Activated naive CD8-positive, alpha-beta T cell treated with anti-CD3 and anti-CD28 coated beads for 36 hours (primary cell): ENCODE measurements around the gene HMGCLL1. TPM values are rescaled to one million over a fixed set of nuclear protein-coding genes. Genes with fewer than 3 reads are reported as not detected.

Experiments
- DNase-seq: peaks from one replicate; pipeline ENCODE4 v3.0.0; 2021
- H3K27ac Mint-ChIP-seq: one replicate; pipeline ENCODE4 v1.8.0; 2022; ENCODE audit warnings: mild to moderate bottlenecking, moderate library complexity, mixed read lengths
- H3K27me3 Mint-ChIP-seq: one replicate; pipeline ENCODE4 v1.8.0; 2022; ENCODE audit warnings: mild to moderate bottlenecking, mixed read lengths
- H3K36me3 Mint-ChIP-seq: one replicate; pipeline ENCODE4 v1.8.0; 2021; ENCODE audit warnings: mild to moderate bottlenecking, mixed read lengths
- H3K4me1 Mint-ChIP-seq: one replicate; pipeline ENCODE4 v1.8.0; 2021; ENCODE audit warnings: mixed read lengths
- H3K4me3 Mint-ChIP-seq: one replicate; pipeline ENCODE4 v1.8.0; 2022; ENCODE audit warnings: mild to moderate bottlenecking, moderate library complexity, mixed read lengths
- H3K9me3 Mint-ChIP-seq: one replicate; pipeline ENCODE4 v1.8.0; 2022; ENCODE audit warnings: mixed read lengths
- total RNA-seq, 2 experiments: library from RNA; stranded (reverse); gene quantifications; one replicate each; pipeline ENCODE4 v1.2.3, GENCODE V29; 2021

HMGCLL1 gene
- total RNA-seq, 2 experiments from 2014 or later = not detected

DNA sequence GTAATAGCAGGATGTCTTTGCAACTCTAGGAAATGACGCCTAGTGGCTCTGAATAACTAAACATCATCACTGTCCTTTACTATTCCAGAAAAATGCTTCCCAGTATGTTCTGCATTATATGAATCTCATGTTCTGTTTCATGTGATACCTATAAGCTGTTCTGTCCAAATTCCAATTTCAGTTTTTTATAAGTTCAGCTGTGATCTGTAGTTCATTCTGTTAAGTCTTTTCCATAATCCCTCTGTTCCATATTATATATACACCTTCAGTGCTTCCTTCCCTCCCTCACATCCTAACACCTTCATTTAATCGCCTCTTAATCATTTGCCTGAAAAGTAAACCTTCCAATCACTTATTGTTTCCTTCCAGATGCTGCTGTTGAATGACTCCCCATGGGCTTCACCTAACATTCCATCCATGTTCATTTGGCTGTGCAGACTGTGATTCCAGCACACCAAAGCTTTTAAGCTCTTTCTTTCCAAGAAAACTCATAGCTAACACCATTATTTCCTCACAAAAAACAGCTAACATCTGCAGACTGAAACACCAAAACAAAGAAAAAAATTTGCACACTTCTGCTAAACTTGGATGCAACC, 18.6 kb downstream of the HMGCLL1 start:
- no peak overlapping the region for H3K4me3 Mint-ChIP-seq

DNA sequence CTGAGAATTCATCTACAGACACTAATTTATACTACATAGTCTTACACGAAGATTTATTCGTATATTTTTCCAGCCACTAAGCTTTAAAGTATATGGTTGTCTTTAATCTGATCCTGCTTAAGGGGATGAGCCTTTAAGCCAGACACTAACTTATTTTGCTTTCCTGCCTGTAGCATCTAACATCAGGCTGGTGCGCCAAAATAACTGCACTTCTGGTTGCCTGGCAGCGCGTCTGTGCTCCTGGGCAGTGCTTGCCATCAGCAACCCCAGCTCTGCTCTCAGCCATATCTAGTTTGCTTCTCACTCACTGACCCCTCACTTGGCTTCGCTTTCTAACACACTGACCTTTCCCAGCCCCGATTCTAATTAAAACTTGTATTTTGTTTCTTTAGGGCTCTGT, 21.8 kb downstream of the HMGCLL1 start:
- no peak overlapping the region for H3K4me3 Mint-ChIP-seq
- H3K9me3 Mint-ChIP-seq = no peaks in the 10 kb centered on the region
- H3K4me1 Mint-ChIP-seq = no peaks in the 10 kb centered on the region
- H3K27me3 Mint-ChIP-seq = no peaks in the 10 kb centered on the region
- H3K27ac Mint-ChIP-seq = no peak overlapping the region
- no peak for DNase-seq
- H3K36me3 Mint-ChIP-seq = no peaks in the 10 kb centered on the region

More for the DNA sequence above, 18.6 kb downstream of the HMGCLL1 start:
- DNase-seq = no peak
- no peaks in the 10 kb centered on the region for H3K4me1 Mint-ChIP-seq
- H3K36me3 Mint-ChIP-seq = no peaks in the 10 kb centered on the region
- no peak overlapping the region for H3K27ac Mint-ChIP-seq
- no peaks in the 10 kb centered on the region for H3K27me3 Mint-ChIP-seq
- no peaks in the 10 kb centered on the region for H3K9me3 Mint-ChIP-seq

DNA sequence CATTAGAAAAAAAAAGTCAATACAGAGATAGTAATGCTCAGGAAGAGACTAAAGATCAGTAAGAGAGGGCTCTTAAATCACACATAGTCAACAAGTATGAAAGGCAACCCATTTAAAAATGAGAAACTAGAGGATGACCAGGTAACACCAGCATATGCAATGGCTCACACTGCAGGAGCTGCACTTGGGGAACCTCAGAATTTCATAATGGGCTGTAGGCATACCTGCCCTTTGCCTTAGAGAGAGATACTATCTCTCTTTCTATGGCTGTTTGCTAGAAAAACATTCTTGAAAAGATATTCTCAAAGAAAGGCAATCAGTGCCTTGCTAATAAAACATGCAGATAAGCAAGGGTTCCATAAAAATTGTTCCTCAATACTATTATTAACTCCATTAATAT, 33.2 kb downstream of the HMGCLL1 start:
- Mint-ChIP-seq H3K27me3 (no peaks in the 10 kb centered on the region), H3K4me3 (no peak overlapping the region), H3K9me3 (no peaks in the 10 kb centered on the region), H3K4me1 (no peaks in the 10 kb centered on the region), H3K27ac (no peak overlapping the region), H3K36me3 (no peaks in the 10 kb centered on the region)
- DNase-seq = no peak

DNA sequence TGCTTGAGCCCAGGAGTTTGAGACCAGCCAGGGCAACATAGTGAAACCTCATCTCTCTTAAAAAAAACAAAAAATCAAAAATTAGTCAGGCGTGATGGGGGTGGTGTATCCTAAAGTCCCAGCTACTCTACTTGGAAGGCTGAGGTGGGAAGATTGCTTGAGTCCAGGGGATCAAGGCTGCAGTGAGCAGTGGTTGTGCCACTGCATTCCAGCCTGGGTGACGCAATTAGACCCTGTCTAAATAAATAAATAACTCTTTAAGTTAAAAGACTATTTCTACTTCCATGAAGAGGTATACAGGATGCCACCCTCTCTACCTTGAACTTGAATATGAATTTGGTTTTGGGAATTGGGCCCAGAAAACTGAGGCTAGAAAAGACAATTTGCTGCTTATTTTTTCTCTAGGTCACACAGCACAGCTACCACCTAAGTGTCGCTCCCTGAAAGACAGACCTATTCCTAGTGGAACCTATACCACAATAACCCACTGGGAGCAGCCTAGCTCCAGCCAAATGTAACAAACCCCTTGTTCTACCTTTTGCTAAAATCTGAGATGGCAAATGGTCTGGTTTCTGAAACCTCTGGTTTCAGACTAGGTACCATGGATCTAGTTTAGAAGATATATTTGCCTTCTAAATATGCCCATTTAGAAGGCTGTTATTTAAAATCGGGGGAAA, 35.2 kb downstream of the HMGCLL1 start:
- Mint-ChIP-seq H3K27ac (no peak overlapping the region), H3K4me1 (no peaks in the 10 kb centered on the region), H3K36me3 (no peaks in the 10 kb centered on the region), H3K27me3 (no peaks in the 10 kb centered on the region), H3K9me3 (no peaks in the 10 kb centered on the region), H3K4me3 (no peak overlapping the region)
- no peak for DNase-seq

DNA sequence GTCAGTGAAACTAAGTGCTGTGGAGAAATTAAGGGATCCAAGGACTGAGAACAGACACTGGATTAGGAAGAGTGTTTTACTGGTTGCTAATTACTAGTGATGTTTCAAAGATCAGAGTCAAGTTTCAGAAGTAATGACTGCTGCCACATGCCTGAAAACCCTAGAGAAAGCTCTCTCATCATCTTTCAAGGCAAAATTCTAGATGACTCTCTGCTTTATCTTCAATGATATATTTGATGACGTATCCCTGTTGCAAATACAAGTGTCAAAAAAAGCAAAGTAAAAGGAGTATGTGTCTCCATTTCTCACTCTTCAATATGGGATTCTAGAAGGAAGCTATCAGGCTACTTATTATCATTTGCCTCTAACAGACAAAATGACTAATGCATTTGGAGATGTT, 38.0 kb downstream of the HMGCLL1 start:
- H3K27ac Mint-ChIP-seq = no peak overlapping the region
- H3K9me3 Mint-ChIP-seq = no peaks in the 10 kb centered on the region
- no peak overlapping the region for H3K4me3 Mint-ChIP-seq
- no peaks in the 10 kb centered on the region for H3K36me3 Mint-ChIP-seq
- H3K4me1 Mint-ChIP-seq = no peaks in the 10 kb centered on the region
- H3K27me3 Mint-ChIP-seq = no peaks in the 10 kb centered on the region
- DNase-seq = no peak

DNA sequence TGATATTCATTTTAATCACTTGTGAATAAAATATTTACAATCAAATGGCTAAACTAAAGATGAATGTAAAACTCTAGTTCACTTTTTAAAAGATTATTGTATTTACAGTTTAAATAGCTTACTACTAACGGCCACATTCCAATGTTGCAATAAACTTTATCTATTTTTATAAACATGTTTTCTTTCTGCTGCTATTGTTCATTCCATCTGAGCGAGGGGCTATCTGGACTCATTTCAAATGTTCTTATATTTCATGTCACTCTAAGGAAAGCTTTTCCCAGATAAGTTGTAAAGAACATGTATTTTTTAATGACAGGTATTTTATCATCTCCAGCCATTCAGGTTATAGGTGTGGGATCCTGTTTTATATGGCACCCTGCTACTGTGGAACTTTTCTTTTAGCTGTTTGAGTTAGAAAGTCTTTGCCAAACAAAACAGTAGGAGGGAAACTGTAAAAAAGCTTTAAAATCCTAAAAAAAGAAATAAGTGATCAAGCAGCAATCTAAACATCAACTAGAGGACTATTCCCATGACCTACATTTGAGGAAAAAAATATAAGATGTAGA, 42.5 kb downstream of the HMGCLL1 start:
- DNase-seq = no peak
- Mint-ChIP-seq H3K27me3 (no peaks in the 10 kb centered on the region), H3K4me3 (no peak overlapping the region), H3K4me1 (no peaks in the 10 kb centered on the region), H3K9me3 (no peaks in the 10 kb centered on the region), H3K27ac (no peak overlapping the region), H3K36me3 (no peaks in the 10 kb centered on the region)

DNA sequence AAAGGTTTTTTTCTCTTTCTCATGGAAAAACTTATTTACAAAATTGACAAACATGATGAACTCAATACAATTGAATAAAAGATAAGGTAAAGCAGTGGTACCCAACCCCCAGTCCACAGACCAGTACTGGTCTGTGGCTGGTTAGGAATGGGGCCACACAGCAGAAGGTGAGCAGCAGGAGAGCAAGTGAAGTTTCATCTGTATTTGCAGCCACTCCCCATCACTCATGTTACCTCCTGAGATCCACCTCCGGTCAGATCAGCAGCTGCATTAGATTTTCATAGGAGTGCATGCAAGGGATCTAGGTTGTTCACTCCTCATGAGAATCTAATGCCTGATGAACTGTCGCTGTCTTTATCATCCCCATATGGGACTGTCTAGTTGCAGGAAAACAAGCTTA, 47.5 kb downstream of the HMGCLL1 start:
- Mint-ChIP-seq H3K27me3 (no peaks in the 10 kb centered on the region), H3K9me3 (no peaks in the 10 kb centered on the region), H3K4me1 (no peaks in the 10 kb centered on the region), H3K36me3 (no peaks in the 10 kb centered on the region), H3K27ac (no peak overlapping the region), H3K4me3 (no peak overlapping the region)
- DNase-seq = no peak

DNA sequence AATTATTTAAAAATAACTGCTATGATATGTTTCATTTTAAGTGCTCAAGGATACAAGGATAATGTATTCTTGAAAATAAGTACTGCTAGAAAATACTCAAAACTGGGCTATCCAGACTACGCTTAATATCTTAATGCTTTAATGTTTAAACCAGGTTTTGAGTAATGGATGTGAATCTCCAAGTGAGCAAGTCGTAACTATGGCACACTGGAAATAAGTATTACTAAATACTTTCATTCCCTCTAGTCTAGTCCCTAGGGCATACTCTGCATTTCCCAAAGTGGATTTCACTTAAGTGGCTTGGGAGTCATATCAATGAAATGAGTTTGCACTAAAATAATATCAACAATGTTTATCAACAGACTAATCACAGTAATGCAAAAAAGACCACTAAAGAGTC, 48.1 kb downstream of the HMGCLL1 start:
- Mint-ChIP-seq H3K9me3 (no peaks in the 10 kb centered on the region), H3K36me3 (no peaks in the 10 kb centered on the region), H3K27me3 (no peaks in the 10 kb centered on the region), H3K27ac (no peak overlapping the region), H3K4me3 (no peak overlapping the region), H3K4me1 (no peaks in the 10 kb centered on the region)
- no peak for DNase-seq

DNA sequence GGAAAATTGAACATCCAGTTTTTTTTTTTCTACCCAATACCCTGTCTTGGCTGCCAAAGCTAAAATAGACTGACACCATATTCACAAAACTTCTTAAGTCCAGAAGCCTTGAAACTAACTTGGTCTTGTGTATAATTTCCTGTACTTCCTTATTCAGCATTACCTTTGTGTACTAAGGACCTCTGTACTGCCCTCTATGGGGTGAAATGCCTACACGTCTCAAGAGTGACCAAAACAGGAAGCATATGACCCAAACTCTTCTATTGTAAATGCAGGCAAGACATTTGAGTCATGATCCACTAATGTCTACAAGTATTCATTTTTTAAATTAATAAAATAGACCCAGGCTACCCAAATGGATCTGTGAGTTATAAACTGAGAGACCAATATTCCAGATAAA, 50.4 kb downstream of the HMGCLL1 start:
- H3K27ac Mint-ChIP-seq = no peak overlapping the region
- no peaks in the 10 kb centered on the region for H3K36me3 Mint-ChIP-seq
- no peaks in the 10 kb centered on the region for H3K4me1 Mint-ChIP-seq
- peaks cover 1% of the 10 kb centered on the region for H3K9me3 Mint-ChIP-seq
- H3K4me3 Mint-ChIP-seq = no peak overlapping the region
- no peaks in the 10 kb centered on the region for H3K27me3 Mint-ChIP-seq
- DNase-seq = no peak

DNA sequence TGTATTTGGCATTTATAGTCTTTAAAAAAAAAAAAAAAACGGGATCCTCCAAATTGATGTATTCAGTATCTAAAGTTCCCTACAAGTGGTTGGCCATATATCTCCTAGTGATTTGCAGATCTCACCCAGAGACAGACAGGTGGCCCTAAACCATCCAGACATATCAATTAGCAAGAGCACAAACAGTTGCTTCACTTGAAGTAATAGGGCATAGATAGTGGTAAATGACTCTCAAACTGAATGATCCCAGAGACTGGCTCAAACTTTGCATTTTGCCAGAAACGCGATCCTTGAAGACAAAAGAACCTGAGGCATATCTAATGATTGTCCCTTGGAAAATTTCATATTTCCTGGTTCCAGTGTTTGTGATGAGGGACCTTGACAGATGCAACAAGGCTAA, 54.6 kb downstream of the HMGCLL1 start:
- peaks cover 3% of the 10 kb centered on the region for H3K9me3 Mint-ChIP-seq

DNA sequence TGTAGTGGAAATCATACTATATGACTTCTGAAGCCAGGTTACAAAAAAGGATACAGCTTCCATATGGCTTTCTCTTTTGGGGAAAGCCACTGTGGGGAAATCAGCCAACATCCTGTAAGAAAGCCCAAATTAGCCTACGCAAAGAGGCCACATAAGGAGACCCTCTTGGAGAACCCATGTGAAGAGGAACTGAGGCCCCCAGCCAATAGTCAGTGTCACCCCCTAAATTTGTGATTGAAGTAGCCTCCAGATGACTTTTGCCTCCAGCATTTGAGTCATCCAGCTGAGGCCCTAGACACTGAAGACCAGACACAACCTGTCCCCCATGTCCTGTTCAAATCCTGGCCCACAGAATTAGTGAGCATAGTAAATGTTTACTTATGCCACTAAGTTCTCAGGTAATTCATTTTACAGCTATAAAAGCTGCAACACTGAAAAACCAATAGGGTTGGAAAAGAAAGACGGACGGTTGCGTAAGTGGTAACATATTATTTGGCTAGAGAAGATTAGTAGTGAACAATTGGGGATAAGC, 60.4 kb downstream of the HMGCLL1 start:
- H3K36me3 Mint-ChIP-seq = no peaks in the 10 kb centered on the region
- no peaks in the 10 kb centered on the region for H3K4me1 Mint-ChIP-seq
- DNase-seq = no peak
- peaks cover 2% of the 10 kb centered on the region for H3K9me3 Mint-ChIP-seq
- no peak overlapping the region for H3K27ac Mint-ChIP-seq
- no peaks in the 10 kb centered on the region for H3K27me3 Mint-ChIP-seq
- H3K4me3 Mint-ChIP-seq = no peak overlapping the region

More for the DNA sequence above, 54.6 kb downstream of the HMGCLL1 start:
- Mint-ChIP-seq H3K27me3 (no peaks in the 10 kb centered on the region), H3K27ac (no peak overlapping the region), H3K36me3 (no peaks in the 10 kb centered on the region), H3K4me3 (no peak overlapping the region), H3K4me1 (no peaks in the 10 kb centered on the region)
- no peak for DNase-seq

DNA sequence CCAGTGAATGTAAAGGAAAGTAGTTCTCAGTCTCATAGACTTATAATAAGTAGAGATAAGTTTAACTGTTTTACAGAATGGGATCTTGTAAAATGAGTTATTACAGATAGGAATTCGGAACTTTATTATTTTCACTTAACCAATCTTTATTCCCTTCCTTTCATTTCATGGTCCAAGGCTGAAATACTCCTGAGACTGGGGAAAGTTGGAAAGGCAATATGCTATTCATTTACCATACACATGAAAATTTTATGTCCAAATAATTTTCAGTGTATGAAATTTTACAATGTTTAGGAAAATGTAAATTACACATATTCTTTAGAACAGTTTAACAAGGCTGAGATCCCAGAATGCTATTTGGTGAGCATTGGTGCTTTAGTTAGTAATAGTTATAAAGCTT, 62.3 kb downstream of the HMGCLL1 start:
- Mint-ChIP-seq H3K4me3 (no peak overlapping the region), H3K27ac (no peak overlapping the region), H3K36me3 (no peaks in the 10 kb centered on the region), H3K9me3 (no peaks in the 10 kb centered on the region), H3K27me3 (no peaks in the 10 kb centered on the region), H3K4me1 (no peaks in the 10 kb centered on the region)
- DNase-seq = no peak

DNA sequence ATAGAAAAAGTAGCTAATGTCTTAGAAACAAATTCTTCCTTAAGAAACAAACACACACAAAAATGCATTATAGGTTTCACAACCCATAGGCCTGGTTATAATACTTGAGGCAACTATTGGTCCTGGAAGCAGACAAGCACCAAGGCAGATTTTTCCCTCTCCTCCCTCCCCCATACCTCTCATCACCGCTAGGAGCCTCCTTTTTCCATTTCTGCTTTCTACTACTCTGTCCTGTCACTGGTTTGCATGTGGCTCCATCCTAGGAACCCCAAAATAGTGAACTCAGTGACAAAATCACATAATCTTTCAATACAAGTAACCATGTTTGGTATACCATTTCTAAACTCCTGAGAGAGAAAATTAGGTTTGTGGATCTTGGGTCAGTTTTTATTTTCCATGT, 66.1 kb downstream of the HMGCLL1 start:
- no peak for DNase-seq
- H3K36me3 Mint-ChIP-seq = no peaks in the 10 kb centered on the region
- H3K4me1 Mint-ChIP-seq = no peaks in the 10 kb centered on the region
- H3K27me3 Mint-ChIP-seq = no peaks in the 10 kb centered on the region
- no peaks in the 10 kb centered on the region for H3K9me3 Mint-ChIP-seq
- H3K4me3 Mint-ChIP-seq = no peak overlapping the region
- no peak overlapping the region for H3K27ac Mint-ChIP-seq

DNA sequence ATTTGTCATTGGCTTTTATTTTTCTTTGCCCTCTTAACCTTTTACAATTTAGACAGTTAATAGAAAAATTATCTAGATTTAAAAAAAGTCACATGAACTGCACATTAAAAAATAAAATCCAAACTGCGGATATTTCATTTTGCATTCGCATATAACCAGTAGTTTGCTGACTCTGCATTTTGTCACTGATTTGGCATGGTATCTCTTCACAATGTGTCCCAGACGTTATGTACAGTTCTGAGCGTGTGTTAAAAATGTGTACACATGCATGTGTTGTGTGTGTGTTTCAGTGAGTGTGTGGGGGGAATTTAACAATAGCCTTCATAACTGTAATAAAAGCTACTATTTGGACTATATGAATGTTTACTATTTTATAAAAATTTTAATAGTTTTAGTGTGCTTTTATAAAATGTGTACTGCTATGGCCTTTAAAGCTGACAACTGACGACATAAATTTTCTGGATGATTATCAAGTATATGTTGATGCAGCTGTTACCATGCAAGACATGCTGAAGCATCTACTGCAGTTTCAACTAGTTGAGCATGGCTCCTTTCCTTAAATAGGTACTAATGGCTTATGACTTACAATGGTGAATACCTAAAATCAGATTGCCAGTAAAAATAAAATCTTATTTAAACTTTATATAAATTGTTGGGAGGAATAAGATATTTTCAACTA, 67.7 kb downstream of the HMGCLL1 start:
- Mint-ChIP-seq H3K27me3 (no peaks in the 10 kb centered on the region), H3K4me1 (no peaks in the 10 kb centered on the region), H3K4me3 (no peak overlapping the region), H3K36me3 (no peaks in the 10 kb centered on the region), H3K27ac (no peak overlapping the region), H3K9me3 (no peaks in the 10 kb centered on the region)
- DNase-seq = no peak

DNA sequence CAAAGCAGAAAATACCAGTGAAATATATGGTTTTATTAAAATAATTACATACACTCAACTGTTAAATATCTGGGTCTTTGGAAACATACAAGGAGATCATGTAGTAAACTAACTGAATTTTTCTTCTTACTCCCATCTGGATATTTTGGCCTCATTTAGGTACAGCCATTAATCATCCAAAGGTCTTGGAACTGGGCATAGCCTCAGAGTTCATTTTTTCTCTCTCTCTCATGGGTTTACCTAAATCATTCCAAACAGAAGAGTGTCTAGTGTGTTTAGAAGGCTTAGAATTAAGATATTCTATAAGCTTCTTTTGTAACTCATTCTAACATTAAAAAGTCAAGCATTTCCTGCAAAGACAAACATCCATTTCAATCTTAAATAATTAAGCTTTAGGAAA, 79.4 kb downstream of the HMGCLL1 start:
- peaks cover 4% of the 10 kb centered on the region for H3K9me3 Mint-ChIP-seq
- no peak overlapping the region for H3K4me3 Mint-ChIP-seq
- no peaks in the 10 kb centered on the region for H3K4me1 Mint-ChIP-seq
- no peaks in the 10 kb centered on the region for H3K27me3 Mint-ChIP-seq
- DNase-seq = no peak
- no peaks in the 10 kb centered on the region for H3K36me3 Mint-ChIP-seq
- H3K27ac Mint-ChIP-seq = no peak overlapping the region
